NCI-H2227 treated with DMSO at 0.1 percent for 48 hours (cell line): ENCODE results near the gene DOK4.
"Not testable (repeated sequence)": the region's sequence is repeated elsewhere in the genome, so short reads cannot be mapped to it uniquely, and the experiment has no call there.

ENCODE experiments used
- DNase-seq: peaks from one replicate; lab custom pipeline; 2025; lab: John Stamatoyannopoulos, UW

DOK4 gene

DNA sequence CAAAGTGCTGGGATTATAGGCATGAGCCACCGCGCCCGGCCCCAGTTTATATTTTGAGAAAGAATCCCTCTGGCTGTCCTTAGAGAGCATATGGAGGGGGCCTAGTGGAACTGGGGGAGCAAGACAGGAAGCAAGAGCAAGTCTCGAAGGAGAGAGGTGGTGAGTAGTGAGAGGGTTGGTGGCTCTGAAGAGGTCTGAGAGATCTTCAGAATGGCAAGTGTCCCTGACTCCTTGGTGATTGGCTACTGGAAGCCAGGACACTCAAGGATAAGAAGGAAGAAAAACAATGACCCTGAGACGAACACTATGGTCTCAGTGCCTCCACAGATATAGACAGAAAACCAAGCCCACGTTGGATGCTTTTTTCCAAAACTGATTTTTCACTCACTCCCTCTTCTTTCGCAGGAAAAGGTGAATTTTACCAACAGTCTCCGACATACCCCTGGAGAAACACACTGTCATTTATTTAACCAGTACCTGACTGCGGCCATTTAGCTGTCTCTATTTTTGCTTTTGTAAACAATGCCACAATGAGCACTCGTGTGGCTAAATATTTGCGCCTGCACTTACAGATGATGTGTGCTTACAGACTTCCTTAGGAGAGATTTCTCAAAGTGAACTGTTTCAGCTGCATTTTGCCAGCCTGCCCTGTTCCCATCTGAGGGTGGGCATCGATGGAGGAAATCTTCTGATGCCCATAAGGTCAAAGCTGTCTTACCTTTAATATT, 15.9 kb upstream of the DOK4 start:
- no peak for DNase-seq

DNA sequence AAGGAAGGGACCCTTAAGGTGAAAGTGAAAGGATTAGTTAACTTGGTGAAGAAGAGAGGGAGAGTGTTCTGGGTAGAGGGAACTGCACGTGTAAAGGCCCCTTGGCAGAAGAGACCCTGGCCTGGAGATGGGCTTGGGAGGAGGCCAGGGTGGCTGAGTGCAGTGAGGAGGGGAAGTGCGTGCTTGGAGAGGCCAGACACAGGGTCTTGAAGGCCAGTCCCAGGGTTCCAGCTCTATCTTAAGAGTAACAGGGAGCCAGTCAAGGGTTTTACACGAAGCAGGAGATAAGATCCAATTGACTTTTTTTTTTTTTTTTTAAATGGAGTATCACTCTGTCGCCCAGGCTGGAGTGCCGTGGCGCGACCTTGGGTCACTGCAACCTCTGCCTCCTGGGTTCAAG, 15.2 kb upstream of the DOK4 start:
- DNase-seq: no peak

DNA sequence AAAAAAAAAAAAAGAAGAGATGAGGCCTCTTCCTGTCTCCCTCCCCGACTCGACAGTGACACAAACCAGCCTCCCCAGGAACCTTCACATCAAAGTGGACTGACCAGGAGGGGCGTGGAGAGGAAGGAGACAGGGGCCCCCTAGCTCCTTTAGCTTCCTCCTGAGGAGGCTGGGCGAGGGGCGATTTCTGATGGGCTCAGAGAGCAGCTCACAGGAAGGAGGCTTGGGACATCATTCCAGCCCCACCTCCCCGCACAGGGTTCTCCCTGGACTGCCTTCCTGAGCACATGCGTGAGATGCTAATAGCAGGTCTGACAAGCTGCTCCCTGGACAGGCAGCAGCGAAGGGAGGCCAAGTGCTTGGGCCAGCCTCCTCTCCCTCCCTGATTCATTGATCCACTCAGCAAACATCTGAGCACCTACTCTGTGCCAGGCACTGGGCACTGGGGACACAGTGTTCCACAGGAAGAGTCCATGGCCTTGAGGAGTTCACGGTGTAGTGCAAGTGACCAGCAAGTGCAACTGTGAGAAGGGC, 14.4 kb upstream of the DOK4 start:
- no peak for DNase-seq

DNA sequence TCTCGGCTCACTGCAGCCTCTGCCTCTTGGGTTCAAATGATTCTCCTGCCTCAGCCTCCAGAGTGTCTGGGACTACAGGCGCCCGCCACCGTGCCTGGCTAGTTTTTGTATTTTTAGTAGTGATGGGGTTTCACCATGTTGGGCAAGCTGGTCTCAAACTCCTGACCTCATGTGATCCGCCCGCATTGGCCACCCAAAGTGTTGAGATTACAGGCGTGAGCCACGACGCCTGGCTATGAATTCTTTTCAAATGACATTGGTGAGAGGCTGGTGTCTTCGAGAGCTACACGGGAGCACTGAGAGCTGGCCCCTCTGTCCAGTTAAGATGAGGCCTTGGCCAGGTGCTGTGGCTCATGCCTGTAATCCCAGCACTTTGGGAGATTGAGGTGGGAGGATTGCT, 13.6 kb upstream of the DOK4 start:
- not testable (repeated sequence) for DNase-seq

DNA sequence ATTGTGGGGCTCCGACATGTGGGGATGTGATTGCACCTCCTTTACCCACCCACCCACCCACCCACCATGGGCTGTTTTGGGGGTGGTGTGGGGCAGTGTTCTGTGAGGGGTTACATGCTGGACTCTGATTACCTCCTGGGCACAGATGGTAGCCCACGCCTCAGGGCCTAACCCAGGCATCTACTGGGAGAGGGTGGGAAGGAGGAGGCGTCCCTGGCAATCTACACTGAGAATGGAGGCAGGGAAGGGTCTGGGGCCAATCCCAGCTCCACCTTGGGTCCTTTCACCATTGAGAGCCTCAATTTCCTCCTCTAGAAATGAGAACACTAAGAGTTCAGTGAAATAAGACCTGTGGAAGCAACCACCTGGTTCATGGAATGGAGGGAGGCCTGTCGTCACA, 11.7 kb upstream of the DOK4 start:
- DNase-seq: no peak

DNA sequence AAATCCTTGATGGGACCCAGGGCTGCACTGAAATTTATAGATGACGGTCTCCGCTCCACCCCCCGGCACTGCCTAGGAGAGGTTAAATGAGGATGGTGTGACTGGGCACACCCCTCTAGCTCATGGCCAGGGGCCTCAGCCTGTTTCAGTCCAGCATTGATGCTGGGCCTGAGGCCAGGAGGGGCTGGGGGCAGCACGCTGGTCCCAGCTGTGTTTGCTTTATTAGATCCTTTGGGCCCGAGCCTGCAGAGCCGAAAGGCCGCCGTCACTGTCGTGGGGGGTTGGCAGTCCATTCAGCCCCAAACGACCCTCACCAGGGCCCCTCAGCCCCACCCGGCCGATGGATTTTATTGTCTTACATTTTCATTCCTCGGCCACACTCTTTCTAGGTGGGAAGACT, 10.8 kb upstream of the DOK4 start:
- no peak for DNase-seq

DNA sequence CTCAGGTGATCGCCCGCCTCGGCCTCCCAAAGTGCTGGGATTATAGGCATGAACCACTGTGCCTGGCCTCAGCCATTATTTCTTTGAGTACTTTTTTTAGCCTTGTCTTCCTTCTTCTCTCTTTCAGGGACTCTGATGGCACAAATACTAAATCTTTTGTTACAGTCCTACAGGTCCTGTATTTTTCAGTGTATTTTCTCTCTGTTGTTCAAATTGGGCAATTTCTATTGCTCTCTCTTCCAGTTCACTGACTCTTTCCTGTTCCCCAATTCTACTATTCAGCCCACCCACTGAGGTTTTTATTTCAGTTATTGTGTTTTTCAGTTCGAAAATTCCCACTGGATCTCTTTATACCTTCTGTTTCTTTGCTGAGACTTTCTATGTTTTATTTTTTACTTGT, 7.5 kb upstream of the DOK4 start:
- DNase-seq: no peak

DNA sequence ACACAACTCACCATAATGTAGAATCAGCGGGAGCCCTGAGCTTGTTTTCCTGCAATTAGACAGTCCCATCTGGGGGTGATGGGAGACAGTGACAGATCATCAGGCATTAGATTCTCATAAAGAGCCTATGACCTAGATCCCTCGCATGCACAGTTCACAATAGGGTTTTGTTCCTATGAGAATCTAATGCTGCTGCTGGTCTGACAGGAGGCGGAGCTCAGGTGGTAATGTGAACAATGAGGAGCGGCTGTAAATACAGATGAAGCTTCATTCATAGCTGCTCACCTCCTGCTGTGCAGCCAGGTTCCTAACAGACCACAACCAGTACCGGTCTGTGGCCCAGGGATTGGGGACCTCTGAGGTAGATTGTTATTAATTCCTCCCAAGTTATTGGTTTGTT, 2.9 kb upstream of the DOK4 start:
- DNase-seq: no peak

DNA sequence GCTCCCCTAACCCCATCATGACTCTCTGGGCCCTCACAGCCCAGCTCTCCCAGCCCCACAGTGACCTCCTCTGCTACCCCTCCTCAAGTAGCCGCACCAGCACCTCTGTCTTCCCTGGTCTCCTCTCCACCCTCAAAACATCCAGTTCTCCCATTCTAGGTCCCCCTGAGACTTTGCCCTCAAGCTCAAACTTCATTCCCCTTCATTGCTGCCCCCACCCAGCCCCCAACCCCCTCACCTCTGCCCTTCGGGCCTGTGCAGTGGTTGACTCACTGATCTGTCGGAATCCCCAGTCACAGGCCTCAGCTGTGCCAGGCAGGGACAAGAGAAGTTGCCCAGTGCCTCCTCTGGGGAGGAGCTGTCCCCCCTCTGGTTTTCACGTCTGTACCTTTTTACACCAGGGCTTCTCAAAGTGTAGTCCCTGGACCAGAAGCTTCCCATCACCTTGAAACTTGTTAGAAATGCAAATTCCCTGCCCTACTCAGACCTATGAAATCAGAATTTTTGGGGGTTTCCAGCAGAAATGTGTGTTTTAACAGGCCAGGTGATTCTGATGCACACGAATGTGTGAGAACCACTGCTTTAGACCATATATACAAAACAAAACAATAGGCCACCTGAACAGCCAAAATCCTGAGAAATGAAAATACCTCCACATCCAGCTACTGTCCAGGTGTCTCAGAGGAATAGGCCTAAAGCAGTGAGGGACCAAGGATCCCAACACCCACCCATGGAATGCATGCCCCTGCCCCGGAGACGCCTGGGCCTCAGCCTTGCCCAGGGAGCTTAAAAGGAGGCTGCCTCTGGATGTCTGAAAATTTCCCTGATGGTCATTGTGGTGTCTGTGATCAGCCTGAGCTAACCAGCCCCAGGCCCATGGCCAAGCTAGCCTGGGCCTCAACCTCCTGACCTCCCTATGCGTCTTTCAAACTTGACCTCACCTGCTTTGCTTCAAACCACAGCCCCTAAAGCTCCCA, 853 bp upstream of the DOK4 start:
- DNase-seq: no peak

DNA sequence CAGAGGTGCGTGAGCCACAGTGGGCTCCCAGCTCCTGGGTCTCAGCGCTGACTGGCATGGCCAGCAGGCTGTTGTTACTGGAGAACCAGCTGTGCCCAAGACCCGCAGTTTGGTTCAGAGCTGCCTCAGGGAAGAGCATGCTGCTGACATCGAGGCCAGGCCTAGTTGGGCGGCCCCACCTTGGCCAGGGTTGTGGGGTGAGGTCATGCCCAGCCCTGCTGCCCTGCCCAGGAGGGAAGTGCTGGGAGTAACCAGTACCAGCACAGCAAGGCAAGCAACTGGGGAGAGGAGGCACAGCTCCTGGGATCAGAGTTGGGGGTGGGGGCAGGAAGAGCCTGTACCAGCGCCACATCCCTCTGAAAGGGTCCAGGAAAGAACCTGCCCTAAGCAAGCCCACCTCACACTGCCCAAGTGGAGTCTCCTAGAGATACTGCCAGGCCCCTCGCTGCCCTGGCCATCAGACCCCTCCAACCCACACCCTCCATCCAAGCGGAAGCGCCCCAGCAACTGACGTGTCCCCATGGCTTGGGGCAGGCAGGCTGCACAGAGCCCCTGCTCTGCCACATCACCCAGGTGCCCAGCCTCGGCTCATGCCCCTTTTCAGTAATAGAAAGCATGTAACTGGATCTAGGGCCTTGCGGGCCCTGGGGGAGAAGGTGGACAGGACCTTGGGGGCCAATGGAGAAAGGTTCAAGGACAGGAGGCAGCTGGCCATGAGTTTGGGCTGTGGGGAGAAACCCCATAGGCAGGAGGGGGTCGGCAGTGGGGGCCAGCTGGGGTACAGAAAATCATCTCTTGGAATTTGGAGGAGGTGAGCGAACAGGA, 990 bp downstream of the DOK4 start:
- DNase-seq: no peak

DNA sequence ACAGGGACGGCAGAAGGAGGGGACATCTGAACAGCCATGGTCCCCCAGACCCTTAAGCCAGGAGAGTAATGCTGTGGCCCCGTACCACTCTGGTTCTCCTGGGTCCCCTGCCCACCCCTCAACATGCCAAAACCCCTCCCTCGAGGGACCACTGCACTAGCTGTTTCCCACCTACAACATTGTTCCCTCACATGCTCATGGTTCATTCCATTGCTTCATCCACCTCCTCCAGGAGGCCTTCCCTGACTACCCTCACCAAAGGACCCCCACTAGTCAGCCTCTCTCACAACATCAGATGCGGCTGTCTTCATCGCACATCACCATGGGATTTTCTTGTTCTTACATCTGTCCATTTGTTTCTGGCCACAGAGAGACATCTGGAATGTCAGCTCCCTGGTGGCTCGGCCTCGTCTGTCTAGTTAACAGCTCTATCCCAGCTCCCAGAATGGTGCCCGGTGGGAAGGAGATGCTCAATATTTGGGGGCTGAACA, 1.7 kb downstream of the DOK4 start:
- DNase-seq: no peak

DNA sequence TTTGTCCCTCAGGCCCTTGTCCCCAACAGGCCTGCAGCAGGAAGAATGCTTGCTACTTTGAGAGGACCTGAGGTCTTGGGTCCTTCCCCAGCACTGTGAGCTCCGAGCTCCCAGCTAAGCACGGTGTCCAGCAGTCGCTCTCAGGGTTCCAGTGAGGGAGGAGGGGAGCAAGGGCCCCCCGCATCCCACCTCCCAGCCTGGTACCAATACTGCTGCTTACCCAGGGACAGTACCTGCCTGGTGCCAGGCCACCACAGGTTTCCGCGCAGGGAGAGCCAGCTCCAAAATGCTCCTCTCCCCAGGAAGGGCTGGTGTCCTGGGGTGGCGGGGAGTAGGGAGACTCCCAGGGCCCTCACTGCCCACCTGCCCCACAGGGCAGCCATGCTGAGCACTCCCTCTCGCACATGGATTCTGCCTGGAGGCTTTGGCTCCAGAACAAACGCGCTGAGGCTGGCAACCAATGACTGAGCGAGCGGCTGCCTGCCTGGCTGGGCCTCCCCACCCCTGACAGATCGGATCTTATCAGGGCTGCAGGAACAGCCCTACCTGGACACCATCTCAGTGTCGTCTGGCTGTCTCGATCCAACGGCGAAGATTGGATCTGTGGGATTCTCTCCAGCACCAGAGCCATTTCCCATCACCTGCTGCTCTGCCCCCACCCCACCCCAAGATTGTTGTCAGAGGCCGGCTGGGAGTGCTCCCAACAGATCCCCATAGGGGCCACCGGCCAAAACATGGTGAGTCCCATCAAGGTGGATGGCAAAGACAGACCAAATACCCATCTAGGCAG, 2.4 kb downstream of the DOK4 start:
- no peak for DNase-seq

DNA sequence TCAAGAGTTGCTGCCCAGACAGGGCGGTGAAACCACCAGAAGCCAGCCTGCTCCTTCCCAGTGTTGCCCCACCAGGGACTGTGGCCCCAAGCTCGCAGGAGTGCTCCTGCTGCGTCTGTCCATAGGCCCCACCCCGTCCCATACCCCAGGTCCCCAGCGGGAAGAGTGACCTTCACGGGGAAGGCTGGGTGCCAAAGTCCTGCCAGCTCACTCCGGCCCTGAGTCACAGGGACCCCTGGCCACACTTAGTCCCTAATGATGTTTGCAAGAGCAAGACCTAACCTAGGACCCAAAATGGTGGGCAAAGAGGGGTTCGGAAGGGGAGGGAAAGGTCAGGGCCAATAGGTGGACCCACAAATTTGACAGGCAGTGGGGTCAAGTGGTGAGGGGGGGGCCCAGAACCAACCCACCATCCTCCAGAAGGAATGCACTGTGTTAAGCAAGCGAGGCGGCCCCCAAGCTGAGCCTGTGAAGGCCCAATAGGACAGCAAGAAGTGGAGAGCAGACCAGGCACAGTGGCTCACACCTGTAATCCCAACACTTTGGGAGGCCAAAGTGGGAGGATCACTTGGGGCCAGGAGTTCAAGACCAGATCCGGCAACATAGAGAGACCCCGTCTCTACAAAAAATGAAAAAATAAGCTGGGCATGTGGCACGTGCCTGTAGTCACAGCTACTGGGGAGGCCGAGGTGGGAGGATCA, 3.3 kb downstream of the DOK4 start:
- DNase-seq: no peak

DNA sequence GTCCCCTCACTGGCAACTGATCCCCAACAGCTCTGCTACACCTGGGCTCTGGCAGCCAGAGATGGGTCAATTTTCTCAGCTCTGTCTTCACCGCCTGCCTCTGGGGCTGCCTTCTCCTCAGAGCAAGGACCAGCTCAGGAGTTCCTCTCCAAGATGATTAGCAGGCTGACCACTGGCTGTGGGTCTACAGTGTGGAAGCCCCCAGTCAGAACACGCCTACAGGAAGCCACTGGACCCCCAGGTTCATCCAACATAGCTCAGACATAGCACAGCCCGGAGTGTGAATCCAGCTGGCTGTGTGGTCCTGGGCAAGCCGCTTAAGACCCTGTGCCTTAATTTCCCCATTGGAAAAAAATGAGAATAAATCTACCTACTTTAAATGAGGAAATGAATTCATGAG, 4.9 kb downstream of the DOK4 start:
- no peak for DNase-seq

DNA sequence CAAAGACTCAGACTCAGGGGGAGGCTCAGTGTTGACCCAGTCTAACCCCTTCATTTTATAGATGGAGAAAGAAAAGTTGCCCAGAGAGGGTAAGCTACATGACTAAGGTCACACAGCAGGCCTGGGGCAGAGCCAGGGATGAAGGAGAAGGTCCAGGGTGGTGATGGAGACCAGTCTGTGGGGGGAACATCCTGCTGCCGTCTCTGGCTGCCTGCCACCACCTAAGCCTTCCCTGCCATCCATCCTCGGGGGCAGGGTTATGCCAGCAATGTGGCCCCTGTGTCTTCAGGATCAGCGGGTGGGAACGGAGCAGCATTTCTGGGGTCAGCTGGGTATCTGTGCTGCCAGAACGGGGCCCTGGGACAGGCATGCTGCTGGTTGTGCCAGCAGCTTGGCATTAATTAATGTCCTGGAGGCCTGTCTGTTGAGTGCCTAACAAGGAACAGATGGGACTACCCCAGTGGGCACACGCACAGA, 5.5 kb downstream of the DOK4 start:
- no peak for DNase-seq

DNA sequence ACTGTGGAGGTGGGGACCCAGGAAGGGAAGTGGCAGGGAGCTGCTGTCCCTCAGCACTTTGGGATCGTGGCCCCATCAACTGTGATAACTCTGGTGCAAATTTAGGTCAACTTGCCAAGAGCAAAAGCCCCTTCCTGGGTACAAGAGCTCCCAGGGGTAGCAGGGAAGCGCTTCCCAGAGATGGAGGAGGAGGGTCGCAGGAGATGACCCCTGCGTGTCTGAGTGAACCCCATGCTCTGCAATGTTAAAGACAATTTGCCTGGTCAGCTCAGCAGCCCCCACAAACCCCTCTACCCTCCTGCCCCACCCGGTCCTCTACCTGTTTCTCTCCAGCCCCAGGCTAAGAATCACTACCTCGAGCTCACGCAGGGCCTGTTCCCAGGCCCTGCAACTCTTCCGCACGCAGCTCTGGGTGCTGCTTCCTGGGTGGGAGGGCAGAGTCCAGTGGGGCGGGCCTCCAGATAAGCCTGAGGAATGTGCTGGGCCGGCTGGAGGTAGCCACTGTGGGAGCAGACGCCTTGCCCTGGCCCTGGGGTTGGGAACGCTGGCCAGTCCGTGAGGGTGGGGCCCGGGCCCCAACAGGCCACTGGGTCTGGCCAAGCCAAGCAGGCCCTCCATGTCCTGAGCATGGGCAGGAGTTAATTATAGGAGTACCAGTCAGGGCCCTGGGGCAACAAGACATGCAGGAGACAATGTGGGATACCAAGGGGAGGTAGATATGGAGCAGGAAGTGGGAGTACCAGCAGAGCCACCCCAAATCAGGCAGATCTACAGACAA, 6.1 kb downstream of the DOK4 start:
- no peak for DNase-seq

DNA sequence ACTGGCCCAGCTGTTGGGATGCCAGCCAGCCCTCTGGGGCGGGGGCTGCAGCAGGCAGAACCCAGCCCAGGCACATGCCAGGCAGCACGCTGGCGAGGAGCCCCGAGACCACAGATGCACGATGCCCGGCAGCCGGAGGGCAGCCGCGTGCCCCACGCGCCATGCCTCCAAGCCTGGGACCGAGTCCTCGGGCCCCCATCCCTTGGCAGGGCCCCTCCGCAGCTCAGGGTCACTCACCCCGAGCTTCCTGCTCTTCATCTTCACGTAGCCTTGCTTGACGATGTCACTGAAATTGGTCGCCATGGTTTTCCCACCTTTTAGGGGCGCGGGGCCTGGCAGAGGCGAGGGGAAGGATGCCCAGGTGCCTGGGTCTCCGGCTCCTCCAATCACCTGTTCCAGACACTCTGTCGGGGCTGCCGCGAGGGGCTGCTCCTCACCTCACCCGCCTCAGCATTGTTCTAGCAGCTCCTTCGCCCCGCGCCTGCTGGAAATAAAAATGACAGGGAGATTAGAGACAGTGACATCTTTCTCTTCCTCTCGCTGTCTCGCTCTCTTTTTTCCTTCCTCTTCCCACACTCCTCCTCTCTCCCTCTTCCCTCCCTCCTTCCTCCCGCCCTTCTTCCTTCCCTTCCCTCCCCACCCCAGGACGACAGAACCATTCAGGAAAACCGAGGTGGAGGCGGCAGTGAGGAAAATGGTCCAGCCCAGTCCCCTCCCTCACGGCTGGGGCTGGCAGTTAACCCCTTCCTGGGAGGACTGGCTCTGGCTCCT, 6.9 kb downstream of the DOK4 start:
- no peak for DNase-seq

DNA sequence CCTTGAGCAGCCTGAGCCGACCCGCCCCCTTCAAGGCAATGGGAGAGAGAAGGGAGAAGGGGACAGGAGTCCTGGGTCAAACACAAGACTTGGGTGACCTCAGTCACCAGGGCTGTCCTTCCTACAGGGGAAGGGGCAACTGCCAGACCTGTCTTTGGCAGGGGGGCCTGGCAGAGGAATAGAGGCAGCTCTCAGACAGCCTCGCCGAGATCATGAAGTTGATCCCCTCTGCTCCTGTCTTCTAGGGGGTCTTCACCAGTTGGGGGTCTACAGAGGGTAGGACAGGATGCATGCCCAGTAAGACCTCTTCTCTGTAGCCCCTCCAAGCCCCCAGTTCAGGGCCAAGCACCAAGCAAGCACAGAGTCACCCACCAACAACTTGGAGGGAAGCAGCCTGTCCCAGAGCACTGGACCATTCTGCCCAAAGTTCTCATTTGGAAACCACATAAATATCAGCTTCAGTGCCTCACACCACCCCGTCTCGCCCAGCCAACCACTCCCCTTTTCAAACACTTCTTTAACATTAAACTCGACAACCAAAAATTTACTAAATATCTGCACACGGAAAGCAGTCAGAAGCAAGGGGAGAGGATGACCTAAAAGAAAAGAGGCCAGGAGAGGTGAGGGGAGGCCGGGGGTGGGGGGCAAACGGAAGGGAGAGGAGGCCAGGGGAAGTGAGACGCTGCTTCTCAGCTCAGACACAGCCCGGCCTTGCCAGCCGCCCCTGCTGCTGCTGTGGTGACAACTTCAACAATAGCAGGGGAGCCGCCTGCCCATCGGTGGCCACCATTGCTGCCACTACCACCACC, 7.7 kb downstream of the DOK4 start:
- DNase-seq: no peak
